IPS-20b (cell line): ENCODE measurements around the gene MUTYH.

Experiments used
- H3K27ac ChIP-seq: one replicate; pipeline ENCODE4 v1.5.1; 2013; ENCODE audit warnings: low read length
- H3K27me3 ChIP-seq: 2 replicates; pipeline ENCODE4 v1.6.1; 2013; ENCODE audit warnings: mild to moderate bottlenecking, low read length, inconsistent platforms; ENCODE audit not compliant: insufficient read depth
- H3K36me3 ChIP-seq: 2 replicates; pipeline ENCODE4 v1.6.1; 2013; ENCODE audit warnings: low read depth, mild to moderate bottlenecking, inconsistent platforms, low read length, moderate library complexity; ENCODE audit not compliant: insufficient read depth
- H3K4me1 ChIP-seq: 2 replicates; pipeline ENCODE4 v1.6.1; 2013; ENCODE audit warnings: mild to moderate bottlenecking, control low read depth, inconsistent platforms, low read length, moderate library complexity; ENCODE audit not compliant: insufficient read depth
- H3K4me3 ChIP-seq: 2 replicates; pipeline ENCODE4 v1.5.1; 2013; ENCODE audit warnings: mild to moderate bottlenecking, low read length, inconsistent platforms
- H3K9ac ChIP-seq: 2 replicates; pipeline ENCODE4 v1.6.1; 2013; ENCODE audit warnings: low read depth, mild to moderate bottlenecking, inconsistent platforms, low read length, moderate library complexity
- H3K9me3 ChIP-seq: 2 replicates; pipeline ENCODE4 v1.6.1; 2013; ENCODE audit warnings: mild to moderate bottlenecking, low read depth, low read length, inconsistent platforms; ENCODE audit not compliant: insufficient read depth

Gene MUTYH

GRCh38 chr1:45329445-45329844, 10.8 kb downstream of the MUTYH start:
- H3K27ac ChIP-seq, result no peak overlapping the region
- H3K9me3 ChIP-seq, result no peaks in the 10 kb centered on the region
- peaks cover 61% of the 10 kb centered on the region for H3K36me3 ChIP-seq
- no peaks in the 10 kb centered on the region for H3K27me3 ChIP-seq
- H3K4me3 ChIP-seq, result no peak overlapping the region
- peaks cover 22% of the 10 kb centered on the region; the same call in 1 of the 2 replicates for H3K4me1 ChIP-seq
- H3K9ac ChIP-seq, result peak overlapping the region; percentile 33; the same call in 1 of the 2 replicates

- Histone ChIP-seq H3K27ac (no peak overlapping the region), H3K9me3 (no peaks in the 10 kb centered on the region), H3K27me3 (no peaks in the 10 kb centered on the region), H3K4me3 (peak overlapping the region; percentile 59; the same call in 1 of the 2 replicates), H3K36me3 (peaks cover 54% of the 10 kb centered on the region), H3K9ac (peak overlapping the region; percentile 33; the same call in 1 of the 2 replicates), H3K4me1 (peaks cover 22% of the 10 kb centered on the region; the same call in 1 of the 2 replicates)
Observed at GRCh38 chr1:45328680-45329079, 11.6 kb downstream of the MUTYH start.

- no peaks in the 10 kb centered on the region for H3K27me3 ChIP-seq
- H3K9ac ChIP-seq, result peak overlapping the region; percentile 57; the same call in 1 of the 2 replicates
- no peak overlapping the region for H3K27ac ChIP-seq
- H3K4me1 ChIP-seq, result peaks cover 22% of the 10 kb centered on the region; the same call in 1 of the 2 replicates
- no peaks in the 10 kb centered on the region for H3K9me3 ChIP-seq
- H3K4me3 ChIP-seq, result peak overlapping the region; percentile 59; the same call in 1 of the 2 replicates
- H3K36me3 ChIP-seq, result peaks cover 46% of the 10 kb centered on the region
Observed at GRCh38 chr1:45327644-45328515, 12.4 kb downstream of the MUTYH start.

- H3K27ac ChIP-seq, result no peak within 1 kb of the TSS
- H3K4me3 ChIP-seq, result peak within 1 kb of the TSS; percentile 59; the same call in 1 of the 2 replicates
- peak within 1 kb of the TSS; percentile 57; the same call in 1 of the 2 replicates for H3K9ac ChIP-seq
- H3K4me1 ChIP-seq, result peaks cover 29% of the 10 kb centered on the region; the same call in 1 of the 2 replicates
- no peaks in the 10 kb centered on the region for H3K27me3 ChIP-seq
- peaks cover 37% of the 10 kb centered on the region for H3K36me3 ChIP-seq
- no peaks in the 10 kb centered on the region for H3K9me3 ChIP-seq
Observed at GRCh38 chr1:45326627-45327623, 13.3 kb downstream of the MUTYH start, which contains the start of gene HPDL. Gene HPDL, plus strand, starts transcription at chr1:45326895. Its CDS starts 254 bp downstream, at chr1:45327149.

GRCh38 chr1:45325851-45326506, 14.3 kb downstream of the MUTYH start:
- no peak overlapping the region for H3K27ac ChIP-seq
- H3K9ac ChIP-seq, result peak overlapping the region; percentile 57; the same call in 1 of the 2 replicates
- peaks cover 36% of the 10 kb centered on the region; the same call in 1 of the 2 replicates for H3K4me1 ChIP-seq
- no peaks in the 10 kb centered on the region for H3K9me3 ChIP-seq
- H3K4me3 ChIP-seq, result peak overlapping the region; percentile 59; the same call in 1 of the 2 replicates
- H3K36me3 ChIP-seq, result peaks cover 27% of the 10 kb centered on the region
- no peaks in the 10 kb centered on the region for H3K27me3 ChIP-seq

GRCh38 chr1:45322486-45323040, 17.7 kb downstream of the MUTYH start:
- Histone ChIP-seq H3K4me3 (no peak overlapping the region), H3K4me1 (peaks cover 24% of the 10 kb centered on the region; the same call in 1 of the 2 replicates), H3K9me3 (no peaks in the 10 kb centered on the region), H3K36me3 (no peaks in the 10 kb centered on the region), H3K27ac (no peak overlapping the region), H3K27me3 (no peaks in the 10 kb centered on the region), H3K9ac (no peak overlapping the region)

- peaks cover 24% of the 10 kb centered on the region; the same call in 1 of the 2 replicates for H3K4me1 ChIP-seq
- peak overlapping the region; percentile 2 for H3K27ac ChIP-seq
- peak overlapping the region; percentile 64; the same call in 1 of the 2 replicates for H3K9ac ChIP-seq
- H3K36me3 ChIP-seq, result no peaks in the 10 kb centered on the region
- peak overlapping the region; percentile 21; the same call in 1 of the 2 replicates for H3K4me3 ChIP-seq
- no peaks in the 10 kb centered on the region for H3K9me3 ChIP-seq
- no peaks in the 10 kb centered on the region for H3K27me3 ChIP-seq
Observed at GRCh38 chr1:45321444-45321843, 18.8 kb downstream of the MUTYH start.

- Histone ChIP-seq H3K27ac (no peak overlapping the region), H3K27me3 (no peaks in the 10 kb centered on the region), H3K36me3 (no peaks in the 10 kb centered on the region), H3K9me3 (no peaks in the 10 kb centered on the region), H3K9ac (no peak overlapping the region), H3K4me1 (peaks cover 17% of the 10 kb centered on the region; the same call in 1 of the 2 replicates), H3K4me3 (no peak overlapping the region)
Observed at GRCh38 chr1:45319761-45320160, 20.5 kb downstream of the MUTYH start.

GRCh38 chr1:45317166-45317565, 23.1 kb downstream of the MUTYH start:
- Histone ChIP-seq H3K36me3 (no peaks in the 10 kb centered on the region), H3K9ac (no peak overlapping the region), H3K27me3 (no peaks in the 10 kb centered on the region), H3K4me3 (no peak overlapping the region), H3K27ac (no peak overlapping the region), H3K4me1 (peaks cover 12% of the 10 kb centered on the region; the same call in 1 of the 2 replicates), H3K9me3 (no peaks in the 10 kb centered on the region)

- no peak overlapping the region for H3K27ac ChIP-seq
- H3K9me3 ChIP-seq, result no peaks in the 10 kb centered on the region
- H3K36me3 ChIP-seq, result no peaks in the 10 kb centered on the region
- H3K4me3 ChIP-seq, result no peak overlapping the region
- H3K9ac ChIP-seq, result no peak overlapping the region
- H3K4me1 ChIP-seq, result no peaks in the 10 kb centered on the region; the same call in 1 of the 2 replicates
- H3K27me3 ChIP-seq, result no peaks in the 10 kb centered on the region
Observed at GRCh38 chr1:45314266-45314665, 26.0 kb downstream of the MUTYH start.
